Activated T-cell treated with anti-CD3 and anti-CD28 coated beads for 1 hour (primary cell): Measurements from ENCODE around the gene SPN.
"Not testable (repeated sequence)": the region's sequence is repeated elsewhere in the genome, so short reads cannot be mapped to it uniquely, and the experiment has no call there.

Experiments used
- DNase-seq: peaks from one replicate; pipeline ENCODE4 v3.0.0-alpha.2; 2020; ENCODE audit warnings: low read depth

SPN gene

GRCh38 chr16:29705030-29705429 lies 42.0 kb downstream of the SPN start:
- no peak for DNase-seq

- not testable (repeated sequence) for DNase-seq
Measured at GRCh38 chr16:29707160-29707559, 44.1 kb downstream of the SPN start.

DNA sequence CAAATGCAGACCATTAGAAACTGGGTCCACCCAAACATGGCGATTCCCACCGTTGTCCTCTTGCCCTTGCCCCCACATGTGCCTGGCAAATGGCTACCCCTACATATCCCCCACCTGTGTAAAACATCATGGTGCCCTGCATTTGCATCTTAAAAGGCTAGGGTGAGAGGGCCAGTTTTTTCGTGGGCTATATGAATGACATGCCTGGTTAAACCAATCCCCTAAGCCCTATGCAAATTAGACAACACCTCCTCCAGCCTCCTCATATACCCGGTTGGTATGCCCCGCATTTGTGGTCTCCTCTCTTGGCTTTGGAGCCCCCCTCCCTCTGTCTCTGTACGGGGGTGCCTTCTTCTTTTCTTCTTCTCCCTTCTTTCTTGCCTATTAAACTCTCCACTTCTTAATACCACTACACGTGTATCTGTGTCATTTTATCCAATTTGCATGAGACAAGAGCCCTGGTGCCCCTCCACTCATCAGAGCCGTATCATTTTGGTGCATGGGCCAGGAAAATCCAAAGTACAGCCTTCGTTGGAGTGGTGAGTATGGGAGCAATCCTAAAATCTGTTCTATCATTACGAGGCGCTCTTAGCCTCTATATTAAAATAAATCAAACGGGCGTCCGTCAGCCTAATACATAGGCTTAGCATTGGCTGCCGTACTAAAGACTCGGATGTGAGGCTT lies 46.0 kb downstream of the SPN start:
- no peak for DNase-seq

DNA sequence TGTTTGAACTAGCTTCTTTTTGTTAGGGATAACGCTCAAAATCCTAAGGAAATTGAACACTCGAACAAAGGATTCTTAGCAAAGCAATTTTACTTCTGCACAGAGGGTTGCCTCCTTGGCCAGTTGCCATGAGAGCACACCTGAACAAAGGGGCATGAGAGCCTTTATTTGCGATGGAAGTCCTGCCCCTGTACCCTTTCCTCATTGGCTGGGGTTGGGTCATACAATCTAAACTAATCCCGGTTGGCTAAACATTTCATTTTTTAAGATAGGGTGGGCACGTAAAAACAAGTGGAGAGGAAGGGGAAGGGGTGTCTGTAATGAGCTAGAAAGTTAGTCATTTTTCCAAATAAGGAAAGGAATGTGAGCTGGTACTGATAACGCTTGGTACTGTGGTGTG lies 46.6 kb downstream of the SPN start:
- DNase-seq = not testable (repeated sequence)

DNA sequence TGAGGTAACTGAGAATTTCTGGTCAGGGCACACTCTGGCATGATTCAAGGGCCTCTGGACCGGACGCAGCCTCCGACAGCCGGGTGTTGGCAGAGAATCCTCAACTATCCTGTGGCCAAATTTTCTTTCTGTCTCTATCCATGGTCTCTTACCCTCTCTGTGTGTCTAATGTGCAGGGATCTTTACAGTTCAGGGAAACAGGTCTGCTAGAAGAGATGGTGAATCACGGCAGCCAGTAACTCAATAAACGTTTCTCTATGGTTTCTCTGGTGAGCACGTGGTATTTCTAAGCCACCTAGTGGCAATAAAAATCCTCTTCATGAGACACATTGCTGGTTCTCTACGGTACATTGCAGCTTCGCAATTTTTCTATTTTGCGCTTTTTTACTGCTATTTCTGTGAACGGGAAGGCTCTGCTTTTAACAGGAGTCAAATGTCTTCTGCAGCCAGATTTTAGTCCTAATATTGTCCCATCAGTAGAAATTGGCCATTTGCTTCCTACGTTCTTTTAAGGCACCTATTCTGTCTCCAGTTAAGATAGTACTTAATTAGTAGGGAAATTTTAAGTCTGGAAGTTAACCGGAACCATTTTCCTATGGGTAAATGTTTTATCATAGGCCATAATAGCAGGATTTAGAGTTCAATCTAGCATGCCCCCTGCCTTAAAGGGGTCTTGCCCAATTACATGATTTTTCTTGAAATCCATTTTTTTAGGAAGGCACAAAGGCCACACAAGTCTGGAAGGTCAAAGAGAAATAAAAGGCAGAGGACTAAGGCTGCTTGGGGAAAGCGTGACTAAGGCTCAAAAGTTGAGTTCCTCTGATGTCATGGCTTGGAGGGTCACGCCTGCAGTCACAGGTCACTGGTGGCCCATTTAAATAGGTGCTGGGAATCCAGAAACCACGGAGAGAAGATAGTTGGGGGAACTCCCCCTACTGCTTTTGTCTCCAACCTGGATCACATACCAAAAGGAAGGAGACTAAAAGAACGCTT lies 47.5 kb downstream of the SPN start:
- no peak for DNase-seq

- DNase-seq = no peak
Measured at GRCh38 chr16:29712809-29713208, 49.8 kb downstream of the SPN start.

- DNase-seq = no peak
Measured at GRCh38 chr16:29714396-29714795, 51.3 kb downstream of the SPN start.

DNA sequence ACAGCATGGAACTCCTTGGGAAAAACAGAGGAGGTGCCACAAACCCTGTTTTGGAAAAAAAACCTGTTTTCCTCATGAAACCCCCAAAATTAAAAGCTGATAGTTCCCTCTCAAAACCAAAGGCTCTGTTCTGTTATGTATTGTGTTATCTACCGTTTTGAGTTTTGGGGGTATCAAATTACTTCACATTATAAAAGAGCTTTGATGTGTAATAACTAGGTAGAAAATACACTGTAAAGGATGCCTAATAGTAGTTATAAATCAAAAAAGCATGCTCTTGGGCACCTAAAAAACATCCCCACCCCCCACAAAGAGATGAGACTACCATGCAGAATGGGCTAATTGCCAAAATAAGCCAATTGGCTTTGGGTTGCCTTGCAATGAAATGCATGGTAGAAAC lies 51.9 kb downstream of the SPN start:
- no peak for DNase-seq

- DNase-seq = no peak
Measured at GRCh38 chr16:29717113-29717512, 54.1 kb downstream of the SPN start.

- DNase-seq = no peak
Measured at GRCh38 chr16:29719063-29719462, 56.0 kb downstream of the SPN start.
